ENCODE measurements around the gene HTN3.
"Not testable (repeated sequence)": the region's sequence is repeated elsewhere in the genome, so short reads cannot be mapped to it uniquely, and the experiment has no call there.

Gene HTN3

DNA sequence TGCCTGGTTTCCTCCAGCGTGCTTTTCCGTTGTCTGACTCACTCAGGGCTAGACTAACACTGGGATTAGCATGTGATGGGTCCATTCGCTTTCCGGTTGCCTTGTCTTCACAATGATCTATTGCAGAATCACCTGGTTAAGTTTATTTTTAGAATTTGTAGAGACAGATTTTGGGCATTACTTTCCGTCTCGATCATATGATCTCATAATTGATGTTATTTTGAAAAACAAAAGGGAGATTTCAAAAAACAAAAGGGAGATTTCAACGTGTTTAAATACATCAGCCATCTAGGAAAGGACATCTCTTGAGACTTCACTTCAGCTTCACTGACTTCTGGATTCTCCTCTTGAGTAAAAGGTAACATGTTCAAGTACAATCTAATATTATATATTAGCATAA, at the start of gene HTN3:
TSS of gene HTN3 (plus strand) at position 301 of the 400 bp plus-strand sequence. CDS start 2,282 bp downstream, outside the sequence.
- DNase-seq, result not testable (repeated sequence)

DNA sequence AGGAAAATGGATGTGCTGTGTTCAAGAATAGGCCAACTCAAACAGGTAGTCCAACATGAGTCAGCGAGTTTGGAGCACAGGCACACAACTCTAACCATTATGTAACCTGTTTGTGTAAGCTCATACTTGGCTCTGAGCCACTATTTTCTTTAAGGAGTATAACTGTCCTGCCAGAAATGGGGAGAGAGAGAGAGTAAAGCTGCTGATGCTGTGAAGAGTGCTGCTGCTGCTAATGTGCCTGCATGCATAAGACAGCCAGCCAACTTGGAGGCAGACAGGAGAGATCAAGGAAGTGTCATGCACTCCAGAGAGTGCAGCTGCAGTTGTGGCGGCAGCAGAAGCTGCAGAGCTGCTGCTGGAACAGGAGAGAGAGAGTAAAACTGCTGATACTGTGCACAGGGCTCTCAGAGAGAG, 44.2 kb upstream of the HTN3 start:
- DNase-seq, result no peak

DNA sequence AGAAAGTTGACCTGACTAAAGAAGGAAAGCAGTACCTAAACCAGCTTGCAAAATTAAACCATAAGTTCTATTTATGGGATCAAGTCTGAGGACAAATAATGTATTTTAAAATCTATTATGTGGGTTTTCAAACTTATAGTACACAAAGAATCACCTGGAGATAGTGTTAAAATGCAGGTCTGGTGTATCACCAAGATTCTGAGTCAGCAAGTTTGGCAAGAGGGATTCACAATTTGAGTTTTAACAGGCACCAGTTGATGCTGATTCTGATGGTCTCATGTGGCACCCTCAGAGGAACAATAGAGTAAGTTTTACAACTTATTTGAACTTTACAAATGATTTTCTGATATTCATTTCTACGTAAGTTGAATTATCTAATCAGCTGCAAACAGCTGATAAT, 41.6 kb upstream of the HTN3 start:
- no peak for DNase-seq

DNA sequence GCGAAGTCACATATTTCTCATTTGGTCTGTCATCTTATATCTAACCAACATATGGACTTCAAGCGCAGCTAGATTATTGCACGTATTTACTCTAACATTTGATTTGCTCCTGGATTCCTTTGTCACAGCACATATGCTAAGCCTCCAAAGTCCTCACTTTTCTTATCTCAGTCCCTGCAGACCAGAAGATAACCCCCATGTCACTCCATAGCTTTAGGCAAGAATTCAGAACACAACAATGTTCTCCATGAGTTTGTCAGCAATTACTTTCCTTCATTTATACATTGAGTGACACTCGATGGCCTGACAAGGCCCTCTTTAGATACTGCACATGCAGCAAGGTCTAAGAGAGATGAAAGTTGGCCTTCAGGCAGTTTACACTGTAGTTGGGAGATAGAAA, 37.2 kb upstream of the HTN3 start:
- DNase-seq, result no peak

DNA sequence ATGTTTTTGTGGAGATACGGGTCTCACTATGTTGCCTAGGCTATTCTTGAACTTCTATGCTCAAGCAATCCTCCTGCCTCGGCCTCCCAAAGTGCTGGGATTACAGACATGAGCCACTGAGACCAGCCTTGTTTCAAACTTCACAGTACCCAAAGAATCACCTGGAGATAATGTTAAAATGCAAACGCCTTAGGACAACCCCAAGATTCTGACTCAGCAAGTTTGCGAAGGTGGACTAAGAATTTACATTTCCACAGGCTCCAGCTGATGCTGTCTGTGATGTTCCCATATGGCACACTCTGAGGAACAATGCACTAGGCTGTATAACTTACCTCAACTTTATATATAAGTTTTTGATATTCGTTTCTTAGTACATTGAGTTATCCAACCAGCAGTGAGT, 33.5 kb upstream of the HTN3 start:
- DNase-seq, result no peak

DNA sequence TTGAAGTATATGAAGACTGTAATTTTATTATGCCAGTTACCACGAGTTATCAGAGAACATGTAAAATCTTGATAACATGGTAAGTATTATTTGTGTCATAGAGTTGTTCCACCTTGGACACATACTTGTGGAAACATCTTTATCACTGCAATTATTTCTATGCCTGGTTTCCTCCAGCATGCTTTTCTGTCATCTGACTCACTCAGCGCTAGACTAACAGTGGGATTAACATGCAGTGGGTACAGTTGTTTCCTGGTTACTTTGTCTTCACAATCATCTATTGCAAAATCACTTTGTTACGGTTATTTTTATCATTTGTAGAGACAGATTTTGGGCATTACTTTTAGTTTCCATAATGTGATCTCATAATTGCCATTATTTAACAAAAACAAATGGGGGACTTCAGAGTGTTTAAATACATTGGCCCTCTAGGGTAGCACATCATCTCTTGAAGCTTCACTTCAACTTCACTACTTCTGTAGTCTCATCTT, 32.7 kb upstream of the HTN3 start, which contains the start of gene STATH:
TSS of gene STATH (plus strand) at position 441 of the 491 bp plus-strand sequence. CDS start 2,472 bp downstream, outside the sequence.
- DNase-seq, result no peak

DNA sequence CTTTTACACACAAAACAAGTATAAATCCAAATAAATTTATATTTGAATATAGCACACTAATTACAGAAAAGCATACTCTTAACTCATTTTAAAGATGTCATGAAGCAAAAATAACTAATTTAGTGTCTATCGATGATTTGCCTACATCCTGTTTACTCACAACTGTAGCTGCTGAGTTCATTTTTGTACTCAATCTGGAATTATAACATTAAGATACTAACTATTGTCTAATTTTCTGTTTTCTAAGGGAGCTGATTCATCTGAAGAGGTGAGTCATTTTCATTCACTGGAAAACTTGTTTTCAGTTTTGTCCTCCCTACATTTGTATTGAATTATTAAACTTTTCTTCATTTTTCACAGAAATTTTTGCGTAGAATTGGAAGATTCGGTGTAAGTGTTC, 28.8 kb upstream of the HTN3 start:
- no peak for DNase-seq

DNA sequence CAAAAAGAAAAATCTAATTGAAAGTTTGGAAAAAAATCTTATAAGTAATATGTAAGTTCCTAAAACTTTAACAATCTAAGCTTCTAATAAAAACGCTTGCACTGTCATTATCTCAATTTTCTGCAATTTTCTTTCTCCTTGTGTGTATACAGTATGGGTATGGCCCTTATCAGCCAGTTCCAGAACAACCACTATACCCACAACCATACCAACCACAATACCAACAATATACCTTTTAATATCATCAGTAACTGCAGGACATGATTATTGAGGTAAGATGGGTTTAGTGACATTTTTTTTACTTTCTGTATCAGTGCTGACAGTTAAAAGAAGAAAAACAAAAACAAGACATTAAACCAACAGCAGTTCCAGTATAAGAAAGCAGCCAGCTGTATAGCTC, 27.5 kb upstream of the HTN3 start:
- DNase-seq, result no peak

DNA sequence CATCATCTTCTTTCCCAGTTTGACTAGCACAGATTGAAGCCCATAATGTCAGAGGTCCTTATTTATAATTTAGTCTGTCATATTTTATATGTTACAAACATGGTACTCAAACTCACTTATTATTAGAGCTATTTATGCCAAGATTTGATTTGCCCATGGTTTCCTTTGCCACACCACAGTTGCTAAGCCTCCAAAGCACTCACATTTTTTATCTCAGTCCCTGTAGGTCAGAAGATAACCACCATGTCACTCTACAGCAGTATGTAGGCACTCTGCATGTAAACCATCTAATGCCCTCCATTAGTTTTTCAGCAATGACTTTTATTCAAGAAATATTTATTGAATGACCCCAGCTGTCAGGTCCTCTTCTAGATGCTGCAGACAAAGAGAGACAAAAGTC, 25.8 kb upstream of the HTN3 start:
- no peak for DNase-seq

DNA sequence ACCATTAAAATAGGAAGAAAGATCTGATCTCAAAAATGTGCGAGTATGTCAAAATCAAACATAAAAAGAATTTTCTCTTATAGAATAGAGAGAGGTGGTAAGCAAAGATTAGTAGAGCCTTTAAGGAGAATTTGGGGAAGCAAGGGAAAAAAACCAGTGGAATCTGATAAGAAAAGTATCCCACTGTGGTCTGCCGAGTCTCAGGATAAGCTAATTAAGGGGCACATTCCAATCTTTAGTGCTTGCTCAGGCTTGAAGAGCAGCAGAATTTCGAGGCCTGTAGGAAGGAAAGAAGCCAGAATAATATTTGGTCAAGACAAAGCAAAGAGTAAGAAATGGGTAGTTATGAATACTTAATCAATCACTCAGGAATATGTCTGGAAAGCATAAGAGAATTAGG, 19.5 kb upstream of the HTN3 start:
- no peak for DNase-seq

DNA sequence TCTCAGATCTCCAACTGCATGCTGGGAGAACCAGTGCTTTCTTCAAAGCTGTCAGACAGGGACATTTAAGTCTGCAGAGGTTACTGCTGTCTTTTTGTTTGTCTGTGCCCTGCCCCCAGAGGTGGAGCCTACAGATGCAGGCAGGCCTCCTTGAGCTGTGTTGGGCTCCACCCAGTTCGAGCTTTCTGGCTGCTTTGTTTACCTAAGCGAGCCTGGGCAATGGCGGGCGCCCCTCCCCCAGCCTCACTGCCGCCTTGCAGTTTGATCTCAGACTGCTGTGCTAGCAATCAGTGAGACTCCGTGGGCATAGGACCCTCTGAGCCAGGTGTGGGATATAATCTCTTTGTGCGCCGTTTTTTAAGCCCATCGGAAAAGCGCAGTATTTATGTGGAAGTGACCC, 9.3 kb upstream of the HTN3 start:
- DNase-seq, result not testable (repeated sequence)

DNA sequence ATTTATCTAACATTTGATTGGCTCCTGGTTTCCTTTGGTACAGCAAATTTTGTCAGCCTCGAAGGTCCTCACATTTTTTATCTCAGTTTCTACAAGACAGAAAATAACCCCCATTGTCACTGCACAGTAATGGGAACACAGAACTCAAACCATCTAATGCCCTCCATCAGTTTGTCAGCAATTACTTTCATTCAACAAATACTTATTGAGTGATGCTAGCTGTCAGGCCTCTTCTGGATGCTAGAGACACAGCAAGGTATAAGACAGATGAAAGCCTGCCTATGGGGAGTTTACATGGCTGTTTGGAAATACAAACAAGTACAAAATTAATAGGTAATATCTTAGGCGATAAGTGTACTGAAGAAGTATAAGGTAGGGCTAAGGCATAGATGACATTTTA, 5.0 kb upstream of the HTN3 start:
- DNase-seq, result no peak

DNA sequence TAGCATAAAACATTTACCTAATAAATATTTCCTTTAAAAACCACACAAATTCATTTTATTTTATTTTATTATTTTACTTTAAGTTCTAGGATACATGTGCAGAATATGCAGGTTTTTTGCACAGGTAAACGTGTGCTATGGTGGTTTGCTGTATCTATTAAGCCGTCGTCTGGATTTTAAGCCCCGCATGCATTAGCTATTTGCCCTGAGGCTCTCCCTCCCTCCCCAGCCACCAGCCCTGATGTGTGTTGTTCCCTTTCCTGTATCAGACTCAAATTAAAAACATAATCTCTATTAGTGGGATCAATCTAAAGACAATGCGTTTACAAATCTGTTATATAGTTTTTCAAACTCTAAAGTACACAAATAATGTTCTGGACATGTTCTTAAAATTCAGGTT, 1.2 kb upstream of the HTN3 start:
- no peak for DNase-seq

DNA sequence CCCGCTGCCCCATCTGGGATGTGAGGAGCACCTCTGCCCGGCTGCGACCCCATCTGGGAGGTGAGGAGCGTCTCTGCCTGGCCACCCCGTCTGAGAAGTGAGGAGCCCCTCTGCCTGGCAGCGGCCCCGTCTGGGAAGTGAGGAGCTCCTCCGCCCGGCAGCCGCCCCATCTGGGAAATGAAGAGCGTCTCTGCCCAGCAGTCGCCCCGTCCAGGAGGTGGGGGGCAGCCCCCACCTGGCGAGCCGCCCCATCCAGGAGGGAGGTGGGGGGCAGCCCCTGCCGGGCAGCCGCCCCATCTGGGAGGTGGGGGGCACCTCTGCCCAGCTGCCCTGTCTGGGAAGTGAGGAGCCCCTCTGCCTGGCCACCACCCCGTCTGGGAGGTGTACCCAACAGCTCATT, 9.3 kb downstream of the HTN3 start:
- not testable (repeated sequence) for DNase-seq

DNA sequence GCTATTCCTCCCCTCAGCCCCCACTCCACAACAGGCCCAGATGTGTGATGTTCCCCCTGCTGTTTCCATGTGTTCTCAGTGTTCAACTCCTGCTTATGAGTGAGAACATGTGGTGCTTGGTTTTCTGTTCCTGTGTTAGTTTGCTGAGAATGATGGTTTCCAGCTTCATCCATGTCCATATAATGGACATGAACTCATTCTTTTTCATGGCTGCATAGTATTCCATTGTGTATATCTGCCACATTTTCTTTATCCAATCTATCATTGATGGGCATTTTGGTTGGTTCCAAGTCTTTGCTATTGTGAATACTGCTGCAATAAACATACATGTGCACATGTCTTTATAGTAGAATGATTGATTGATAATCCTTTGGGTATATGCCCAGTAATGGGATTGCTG, 11.7 kb downstream of the HTN3 start:
- not testable (repeated sequence) for DNase-seq

DNA sequence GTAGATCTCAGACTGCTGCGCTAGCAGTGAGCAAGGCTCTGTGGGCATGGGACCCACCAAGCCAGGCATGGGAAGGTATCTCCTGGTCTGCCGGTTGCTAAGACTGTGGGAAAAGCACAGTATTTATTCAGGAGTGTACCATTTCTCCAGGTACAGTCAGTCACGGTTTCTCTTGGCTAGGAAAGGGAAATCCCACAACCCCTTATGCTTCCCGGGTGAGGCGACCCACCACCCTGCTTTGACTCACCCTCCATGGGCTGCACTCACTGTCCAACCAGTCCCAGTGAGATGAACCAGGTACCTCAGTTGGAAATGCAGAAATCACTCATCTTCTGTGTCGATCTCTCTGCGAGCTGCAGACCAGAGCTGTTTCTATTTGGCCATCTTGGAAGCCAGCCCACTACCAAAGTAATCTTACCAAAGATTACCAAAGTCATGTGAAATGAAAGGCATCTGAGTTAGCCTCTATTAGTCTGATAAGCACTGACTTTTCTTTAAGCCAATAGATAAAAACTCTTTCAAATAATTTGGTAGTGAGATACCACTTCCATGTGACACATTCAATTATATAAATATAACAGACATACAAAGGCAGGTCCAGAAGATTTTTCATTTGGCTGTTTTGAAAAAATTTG, 13.5 kb downstream of the HTN3 start:
- no peak for DNase-seq

DNA sequence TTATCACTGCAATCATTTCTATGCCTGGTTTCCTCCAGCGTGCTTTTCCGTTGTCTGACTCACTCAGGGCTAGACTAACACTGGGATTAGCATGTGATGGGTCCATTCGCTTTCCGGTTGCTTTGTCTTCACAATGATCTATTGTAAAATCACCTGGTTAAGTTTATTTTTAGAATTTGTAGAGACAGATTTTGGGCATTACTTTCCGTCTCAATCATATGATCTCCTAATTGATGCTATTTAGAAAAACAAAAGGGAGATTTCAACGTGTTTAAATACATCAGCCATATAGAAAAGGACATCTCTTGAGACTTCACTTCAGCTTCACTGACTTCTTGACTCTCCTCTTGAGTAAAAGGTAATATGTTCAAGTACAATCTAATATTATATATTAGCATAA, 21.9 kb downstream of the HTN3 start, which contains the start of gene HTN1:
TSS of gene HTN1 (plus strand) at position 301 of the 400 bp plus-strand sequence. CDS start 2,639 bp downstream, outside the sequence.
- DNase-seq, result not testable (repeated sequence)

DNA sequence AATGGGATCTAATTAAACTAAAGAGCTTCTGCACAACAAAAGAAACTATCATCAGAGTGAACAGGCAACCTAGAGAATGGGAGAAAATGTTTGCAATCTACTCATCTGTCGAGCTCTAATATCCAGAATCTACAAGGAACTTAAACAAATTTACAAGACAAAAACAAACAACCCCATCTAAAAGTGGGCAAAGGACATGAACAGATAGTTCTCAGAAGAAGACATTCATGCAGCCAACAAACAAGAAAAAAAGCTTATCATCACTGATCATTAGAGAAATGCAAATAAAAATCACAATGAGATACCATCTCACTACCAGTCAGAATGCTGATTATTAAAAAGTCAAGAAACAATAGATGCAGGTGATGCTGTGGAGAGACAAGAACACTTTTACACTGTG, 28.3 kb downstream of the HTN3 start:
- not testable (repeated sequence) for DNase-seq

DNA sequence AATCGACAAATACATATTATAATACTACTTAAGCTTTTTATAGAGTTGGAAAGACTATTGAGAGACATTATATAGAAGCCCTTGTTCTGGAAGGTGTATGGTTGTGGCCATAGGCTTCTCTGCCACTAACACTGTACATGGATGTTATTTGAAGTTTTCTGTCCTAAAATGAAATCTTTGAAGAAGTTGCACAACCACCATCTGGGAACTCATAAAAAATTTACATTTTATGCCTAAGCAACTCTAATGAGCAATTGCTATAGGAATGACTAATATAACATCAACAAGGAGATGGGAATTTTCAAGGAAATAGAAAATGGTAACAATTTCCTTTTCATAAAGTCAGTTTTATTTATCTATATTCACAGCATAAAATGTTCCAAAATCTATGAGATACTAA, 29.4 kb downstream of the HTN3 start:
- DNase-seq, result no peak

DNA sequence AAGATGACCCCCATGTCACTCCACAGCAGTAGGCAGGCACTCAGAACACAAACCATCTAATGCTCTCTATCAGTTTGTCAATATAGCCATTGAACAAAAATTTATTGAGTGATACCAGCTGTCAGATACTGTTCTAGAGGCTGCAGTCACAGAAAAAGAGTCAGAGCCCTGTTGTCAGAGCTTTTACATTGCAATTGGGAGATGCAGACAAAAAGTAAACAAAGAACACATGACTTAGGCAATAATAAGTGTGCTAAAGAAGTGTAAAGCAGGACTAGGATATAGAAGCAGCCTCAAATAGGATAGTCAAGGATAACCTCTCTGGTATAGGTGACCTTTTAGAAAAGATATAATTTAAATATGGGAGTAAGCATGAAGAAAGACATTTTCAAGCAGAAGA, 30.9 kb downstream of the HTN3 start:
- DNase-seq, result no peak

DNA sequence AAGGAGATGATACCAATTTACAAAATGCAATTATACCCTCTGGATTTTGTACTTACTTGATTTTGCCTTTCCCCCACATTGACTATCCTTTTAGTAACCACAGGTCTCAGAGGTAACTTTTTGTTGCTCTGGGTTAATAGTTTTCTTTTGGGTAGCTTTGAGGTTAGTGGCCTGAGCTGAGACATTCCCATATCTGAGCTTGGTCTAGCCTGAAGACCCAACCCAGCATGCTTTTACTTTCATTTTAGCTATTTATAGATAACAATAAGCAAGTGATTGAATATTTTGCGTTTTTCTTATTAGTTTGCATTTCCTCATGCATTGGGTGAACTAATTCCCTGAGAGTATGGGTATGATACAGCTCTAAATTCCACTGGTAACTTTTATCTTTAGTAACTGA, 33.7 kb downstream of the HTN3 start:
- DNase-seq, result no peak

DNA sequence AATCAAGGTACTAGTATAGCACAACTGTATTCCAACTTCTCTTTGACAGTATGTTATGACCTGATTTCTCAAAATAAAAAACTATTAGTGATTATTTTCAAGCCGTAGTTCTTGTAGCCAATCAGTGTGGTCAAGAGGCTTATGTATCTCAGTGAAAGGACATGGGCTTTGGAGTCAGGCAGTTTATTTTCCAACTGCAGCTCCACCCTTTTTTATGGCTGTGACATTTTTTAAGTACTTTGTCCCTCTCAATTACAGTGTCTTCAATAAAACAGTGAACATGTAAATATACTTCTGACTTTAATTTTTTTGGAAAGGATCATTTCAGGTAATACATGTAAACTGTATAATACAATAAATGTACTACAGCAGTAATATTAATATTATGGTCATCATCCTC, 51.9 kb downstream of the HTN3 start:
- no peak for DNase-seq

All from CD4-positive, alpha-beta T cell treated with Interleukin-17A for 4 hours (primary cell).